CD4-positive, alpha-beta T cell treated with Interleukin-21 for 1 hour (primary cell): Measurements from ENCODE around the gene MYCBPAP.

ENCODE experiments used
- DNase-seq: peaks from one replicate; pipeline ENCODE4 v3.0.0-alpha.2; 2020

The MYCBPAP gene

GRCh38 chr17:50558941-50559614 is 50.8 kb downstream of the MYCBPAP start:
- no peak for DNase-seq

GRCh38 chr17:50559674-50560184 is 51.5 kb downstream of the MYCBPAP start:
- peak; percentile 28 for DNase-seq

- peak; percentile 90 for DNase-seq
Measured at GRCh38 chr17:50560185-50560824, 52.1 kb downstream of the MYCBPAP start, which contains the start of gene CACNA1G. CACNA1G (plus strand) TSS chr17:50560715; CDS start chr17:50561460, 745 bp downstream.

- DNase-seq: no peak
Measured at GRCh38 chr17:50560931-50561745, 52.9 kb downstream of the MYCBPAP start.

GRCh38 chr17:50561746-50562141 is 53.5 kb downstream of the MYCBPAP start:
- DNase-seq: no peak

- no peak for DNase-seq
Measured at GRCh38 chr17:50562242-50563091, 54.2 kb downstream of the MYCBPAP start.

- no peak for DNase-seq
Measured at GRCh38 chr17:50563092-50563511, 54.9 kb downstream of the MYCBPAP start.

- no peak for DNase-seq
Measured at GRCh38 chr17:50564916-50565315, 56.7 kb downstream of the MYCBPAP start.

- DNase-seq: peak; percentile 35
Measured at GRCh38 chr17:50565402-50566350, 57.4 kb downstream of the MYCBPAP start.

GRCh38 chr17:50566886-50567285 is 58.6 kb downstream of the MYCBPAP start:
- DNase-seq: no peak

- DNase-seq: no peak
Measured at GRCh38 chr17:50568659-50569058, 60.4 kb downstream of the MYCBPAP start.

- DNase-seq: no peak
Measured at GRCh38 chr17:50569592-50569991, 61.4 kb downstream of the MYCBPAP start.

- DNase-seq: no peak
Measured at GRCh38 chr17:50570032-50570431, 61.8 kb downstream of the MYCBPAP start.

- no peak for DNase-seq
Measured at GRCh38 chr17:50570528-50570927, 62.3 kb downstream of the MYCBPAP start.

GRCh38 chr17:50571681-50572080 is 63.4 kb downstream of the MYCBPAP start:
- no peak for DNase-seq

- DNase-seq: no peak
Measured at GRCh38 chr17:50572541-50572940, 64.3 kb downstream of the MYCBPAP start.

GRCh38 chr17:50573866-50574611 is 65.8 kb downstream of the MYCBPAP start:
- DNase-seq: no peak

- no peak for DNase-seq
Measured at GRCh38 chr17:50575581-50576210, 67.5 kb downstream of the MYCBPAP start.

GRCh38 chr17:50576864-50577263 is 68.6 kb downstream of the MYCBPAP start:
- no peak for DNase-seq

- DNase-seq: no peak
Measured at GRCh38 chr17:50577451-50577954, 69.3 kb downstream of the MYCBPAP start.
